T47D (cell line): ENCODE results near the gene PIEZO1.

Experiments
- DNase-seq, 2 experiments: peaks; one replicate each; pipeline versions ENCODE4 v3.0.0 to v3.0.0-alpha.2; 2011 to 2012; ENCODE audit warnings: low read depth in 1 of 2, low spot score in 1 of 2
- JUND ChIP-seq: IDR thresholded peaks from 2 replicates; pipeline ENCODE4 v1.6.1; 2012; ENCODE audit warnings: low read depth
- in situ Hi-C: cut with HindIII; loops from 2 replicates; pipeline ENCODE4 v1.10.0; 2016; ENCODE audit warnings: low sequenced_read_pairs, low pct_unique_long_range_greater_than_20kb

The PIEZO1 gene

DNA sequence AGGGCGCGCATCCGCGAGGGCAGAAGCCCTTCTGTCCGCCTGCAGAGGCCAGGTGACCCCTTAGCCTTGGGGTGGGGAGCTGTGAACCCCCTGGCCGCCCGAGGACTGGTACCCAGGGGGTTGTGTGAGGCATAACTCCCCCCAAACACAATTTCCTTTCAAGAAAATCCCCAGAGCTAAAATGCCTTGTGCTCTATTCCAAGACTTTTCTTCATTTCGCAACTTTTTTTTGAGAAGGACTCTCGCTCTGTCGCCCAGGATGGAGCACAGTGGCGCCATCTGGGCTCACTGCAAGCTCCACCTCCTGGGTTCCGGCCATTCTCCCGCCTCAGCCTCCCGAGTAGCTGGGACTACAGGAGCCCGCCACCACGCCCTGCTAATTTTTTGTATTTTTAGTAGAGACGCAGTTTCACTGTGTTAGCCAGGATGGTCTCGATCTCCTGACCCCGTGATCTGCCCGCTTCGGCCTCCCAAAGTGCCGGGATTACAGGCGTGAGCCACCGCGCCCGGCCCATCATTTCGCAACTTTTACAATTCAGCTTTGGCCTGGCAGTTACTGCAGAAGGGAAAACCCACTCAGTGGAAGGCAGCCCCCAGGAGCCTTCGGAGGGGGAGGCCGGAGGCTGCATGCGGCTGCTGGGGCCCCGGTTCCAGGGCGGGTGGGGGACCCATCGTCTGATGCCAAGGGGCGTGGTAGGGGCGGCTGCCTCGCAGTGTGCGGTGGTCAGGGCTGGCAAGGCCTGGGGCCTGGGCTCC is 27.7 kb upstream of the PIEZO1 start:
- DNase-seq: peak in 1 of 2 experiments; percentile 79
- in situ Hi-C loops: no loop called here
- TF ChIP-seq JUND: no peak

DNA sequence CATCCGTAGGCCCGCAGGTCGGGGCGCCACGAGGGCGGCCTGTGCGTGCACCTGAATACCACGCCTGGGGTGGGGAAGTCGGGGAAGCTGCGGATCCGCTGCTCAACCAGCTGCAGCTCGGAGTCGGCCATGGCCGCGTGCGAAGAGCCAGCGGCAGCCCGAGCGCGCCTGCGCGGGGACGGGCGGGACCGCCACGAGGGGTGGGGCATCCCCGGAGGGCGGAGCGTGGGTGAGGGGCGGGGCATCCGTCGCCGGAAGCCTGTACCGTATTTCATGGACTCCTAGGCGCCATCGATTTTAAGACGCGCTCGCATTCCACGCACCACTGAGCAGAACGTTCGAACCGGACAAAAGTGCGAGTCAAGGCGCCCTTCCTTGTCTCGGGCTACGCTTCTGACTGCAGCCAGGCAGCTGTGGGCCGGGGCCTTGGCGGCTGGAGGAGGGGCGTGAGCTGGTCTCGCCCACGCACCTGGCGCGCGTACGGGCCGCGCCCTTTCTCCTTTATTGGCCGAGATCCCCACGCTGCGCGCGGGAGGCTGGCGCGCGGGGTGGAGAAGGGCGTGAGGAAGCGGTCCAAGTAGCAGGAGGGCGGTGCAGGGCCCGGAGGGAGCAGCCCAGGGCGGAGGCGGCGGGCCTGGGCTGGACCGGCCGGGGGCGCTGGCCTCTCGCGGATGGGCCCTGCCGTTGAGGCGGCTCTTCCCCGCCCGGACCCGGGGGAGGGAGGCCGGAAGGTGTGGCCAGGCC is 26.9 kb upstream of the PIEZO1 start, which contains the start of gene APRT:
Gene APRT, minus strand, starts transcription at position 160 of the 744 bp plus-strand sequence. Its CDS starts 29 bp downstream, at position 131.
- DNase-seq: peak; percentile 88 to 99
- 0 out of 2 replicates have a peak, but pooled peaks have one; percentile 26 for TF ChIP-seq JUND
- in situ Hi-C loops: no loop called here

GRCh38 chr16:88810912-88811768 is 26.1 kb upstream of the PIEZO1 start:
- in situ Hi-C loops: no loop called here
- DNase-seq: peak; percentile 83 to 92
- no peak for TF ChIP-seq JUND

GRCh38 chr16:88810166-88810911 is 25.3 kb upstream of the PIEZO1 start:
- no peak for TF ChIP-seq JUND
- DNase-seq: peak in 1 of 2 experiments; percentile 53
- in situ Hi-C loops: no loop called here

- in situ Hi-C loops: no loop called here
- DNase-seq: no peak
Observed at GRCh38 chr16:88809676-88810165, 24.7 kb upstream of the PIEZO1 start.

DNA sequence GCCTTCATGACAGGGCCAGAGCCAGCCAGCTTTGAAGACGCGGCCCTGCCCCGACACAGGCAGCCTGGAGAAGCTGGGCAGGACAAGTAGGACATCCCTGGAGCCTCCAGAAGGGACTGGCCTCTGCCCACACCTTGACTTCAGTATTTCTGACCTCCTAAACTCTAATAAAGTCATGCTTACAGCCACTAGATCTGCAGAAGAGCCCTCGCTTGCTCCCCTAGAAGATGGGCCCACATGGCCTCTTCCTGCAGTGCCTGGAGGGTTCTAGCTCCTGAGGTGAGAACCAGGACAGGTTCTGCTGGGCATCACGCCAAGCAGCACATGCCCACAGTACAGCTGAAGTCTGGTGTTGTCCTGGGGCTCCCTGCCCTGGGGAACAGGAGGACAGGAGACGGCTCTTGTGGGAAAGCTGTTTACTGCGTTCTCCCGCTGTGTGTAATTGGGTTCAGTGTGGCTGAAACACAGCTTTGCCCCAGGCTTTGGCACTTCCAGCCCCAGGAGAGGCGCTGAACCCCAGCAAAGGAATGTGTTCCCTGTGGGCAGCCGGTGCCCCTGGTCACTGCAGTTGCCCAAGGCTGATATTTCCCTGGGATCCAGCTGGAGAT is 24.2 kb upstream of the PIEZO1 start:
- in situ Hi-C loops: no loop called here
- TF ChIP-seq JUND: no peak
- peak in 1 of 2 experiments; percentile 85 for DNase-seq

More at GRCh38 chr16:88809676-88810165, 24.7 kb upstream of the PIEZO1 start:
- no peak for TF ChIP-seq JUND

DNA sequence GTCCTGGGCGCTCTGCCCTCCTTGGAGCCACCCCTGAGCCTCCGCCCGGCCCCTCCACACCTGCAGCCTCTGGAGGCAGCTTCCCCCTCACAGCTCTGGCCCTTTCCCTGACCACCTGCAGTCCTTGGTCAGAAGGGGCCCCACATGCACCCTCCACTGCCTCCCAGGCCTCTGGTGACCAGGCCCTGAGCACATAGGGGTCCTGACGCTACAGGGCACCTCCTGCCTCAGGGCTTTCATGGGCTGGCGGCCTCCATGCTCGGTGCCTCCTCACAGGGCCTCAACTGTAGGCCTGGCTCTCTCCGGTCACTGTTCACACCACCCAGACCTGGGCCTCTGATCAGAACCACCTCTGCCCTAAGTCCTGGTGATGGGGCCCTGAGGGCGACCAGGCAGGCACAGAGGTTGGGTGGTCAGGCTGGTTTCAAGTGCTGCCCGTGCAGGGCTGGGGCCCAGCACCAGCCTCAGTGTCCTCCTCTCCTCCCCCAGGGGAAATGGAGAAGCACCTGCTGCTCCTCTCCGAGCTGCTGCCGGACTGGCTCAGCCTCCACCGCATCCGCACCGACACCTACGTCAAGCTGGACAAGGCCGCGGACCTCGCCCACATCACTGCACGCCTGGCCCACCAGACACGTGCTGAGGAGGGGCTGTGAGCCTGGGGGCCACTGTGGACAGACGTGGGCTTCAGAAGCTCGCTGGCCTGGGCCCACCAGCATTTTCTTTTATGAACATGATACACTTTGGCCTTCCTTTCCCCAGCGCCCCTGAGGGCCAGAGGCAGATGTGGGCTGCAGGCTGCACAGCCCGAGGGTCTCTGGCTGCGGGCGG is 22.8 kb upstream of the PIEZO1 start:
- no peak for DNase-seq
- TF ChIP-seq JUND: no peak
- in situ Hi-C loops: no loop called here

DNA sequence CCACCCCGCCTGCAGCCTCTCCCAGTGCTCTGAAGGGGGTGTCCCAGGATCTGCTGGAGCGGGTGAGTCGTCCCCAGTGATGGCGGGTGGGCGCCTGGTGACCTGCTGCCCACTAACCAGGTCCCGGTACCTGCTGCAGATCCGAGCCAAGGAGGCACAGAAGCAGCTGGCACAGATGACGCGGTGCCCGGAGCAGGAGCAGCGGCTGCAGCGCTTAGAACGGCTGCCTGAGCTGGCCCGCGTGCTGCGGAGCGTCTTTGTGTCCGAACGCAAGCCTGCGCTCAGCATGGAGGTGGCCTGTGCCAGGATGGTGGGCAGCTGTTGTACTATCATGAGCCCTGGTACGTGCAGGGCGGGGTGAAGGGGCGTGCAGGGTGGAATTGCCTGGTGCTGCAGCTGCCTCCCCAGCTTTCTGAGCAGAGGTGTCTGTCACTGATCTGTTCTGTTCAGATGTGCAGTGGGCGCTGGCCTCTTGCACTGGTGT is 22.2 kb upstream of the PIEZO1 start:
- no peak for DNase-seq
- in situ Hi-C loops: no loop called here
- TF ChIP-seq JUND: no peak

DNA sequence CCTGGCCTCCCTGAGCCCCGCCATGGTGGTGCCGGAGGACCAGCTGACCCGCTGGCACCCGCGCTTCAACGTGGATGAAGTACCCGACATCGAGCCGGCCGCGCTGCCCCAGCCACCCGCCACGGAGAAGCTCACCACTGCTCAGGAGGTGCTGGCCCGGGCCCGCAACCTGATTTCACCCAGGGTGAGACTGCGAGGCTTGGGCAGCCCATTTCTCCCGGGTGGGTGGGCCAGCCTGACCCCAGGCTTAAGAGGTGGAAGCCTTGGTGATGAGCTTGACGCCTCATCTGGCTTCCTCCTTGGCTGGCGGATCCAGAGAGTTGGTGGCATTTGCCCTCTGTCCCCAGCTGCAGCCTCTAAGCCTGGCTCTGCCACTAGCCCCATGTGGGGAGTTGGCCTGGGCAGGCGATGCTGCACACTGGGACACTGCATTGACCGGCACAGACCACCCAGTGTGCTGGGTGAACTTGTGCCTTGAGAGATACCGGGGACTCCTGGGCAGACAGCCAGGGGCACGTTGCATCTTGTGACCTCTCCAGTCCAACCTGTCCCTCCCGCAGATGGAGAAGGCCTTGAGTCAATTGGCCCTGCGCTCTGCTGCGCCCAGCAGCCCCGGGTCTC is 21.6 kb upstream of the PIEZO1 start:
- no peak for TF ChIP-seq JUND
- no peak for DNase-seq
- in situ Hi-C loops: no loop called here

DNA sequence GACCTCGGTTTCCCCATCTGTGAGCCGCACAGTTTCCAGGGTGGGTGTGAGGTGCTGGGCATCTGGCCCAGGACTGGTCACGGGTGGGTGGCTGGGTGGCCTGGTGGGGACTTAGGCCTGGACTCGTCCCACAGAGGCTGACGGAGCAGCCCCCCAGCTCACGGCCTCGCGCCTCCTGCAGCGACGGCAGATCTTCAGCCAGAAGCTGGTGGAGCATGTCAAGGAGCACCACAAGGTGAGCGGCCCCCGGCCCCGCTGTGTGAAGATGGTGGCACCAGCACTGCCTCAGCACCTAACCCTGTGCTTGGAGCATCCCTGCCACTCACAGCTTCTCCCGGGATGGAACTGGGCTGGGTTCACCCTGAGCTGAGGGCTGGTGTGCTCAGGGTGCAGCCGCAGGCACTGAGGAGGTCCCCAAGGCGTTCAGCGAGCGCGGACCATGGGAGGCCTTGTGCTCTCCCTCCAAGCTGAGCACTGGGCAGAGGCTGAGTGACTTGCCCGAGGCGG is 20.9 kb upstream of the PIEZO1 start:
- in situ Hi-C loops: no loop called here
- no peak for DNase-seq
- TF ChIP-seq JUND: no peak
